ENCODE data around the gene GRIA3. TPM values are rescaled to one million over a fixed set of nuclear protein-coding genes. Genes with fewer than 3 reads are reported as not detected.

Gene GRIA3
- total and polyA plus RNA-seq, 10 donors: 0.10 to 0.61 (median 0.24) TPM; not detected in 2

GRCh38 chrX:123153846-123154335 is 30.2 kb upstream of the GRIA3 start:
- H3K36me3 ChIP-seq: no peaks in the 10 kb centered on the region
- no peak overlapping the region for H3K4me3 ChIP-seq
- DNase-seq: no peak
- 65 to 90% (median 77%) methylated on average over 7 of the region's 7 CpGs for WGBS, 5 donors
- no peak overlapping the region for H3K27ac ChIP-seq
- no peaks in the 10 kb centered on the region for H3K9me3 ChIP-seq
- no peak for TF ChIP-seq POLR2AphosphoS5 (IDR thresholded peaks at IDR 0.05)
- TF ChIP-seq POLR2A (IDR thresholded peaks at IDR 0.05): no peak
- TF ChIP-seq CTCF (IDR thresholded peaks at IDR 0.05 in 8 of 11, conservative IDR thresholded peaks at IDR 0.05 in 3 of 11): no peak
- H3K4me1 ChIP-seq: no peaks in the 10 kb centered on the region
- H3K27me3 ChIP-seq (replicated peaks in 1 of 7): no peaks in the 10 kb centered on the region
- intact Hi-C loops (cut with DNase I; ENCODE audit: low total_unique reads): no loop called here

GRCh38 chrX:123155327-123155726 is 28.8 kb upstream of the GRIA3 start:
- H3K36me3 ChIP-seq: no peaks in the 10 kb centered on the region
- peaks cover 0 to 4% (median 0%) of the 10 kb centered on the region in 8 donors for H3K9me3 ChIP-seq
- no peak for DNase-seq
- no peaks in the 10 kb centered on the region for H3K4me1 ChIP-seq
- TF ChIP-seq POLR2A (IDR thresholded peaks at IDR 0.05) (no peak), POLR2AphosphoS5 (IDR thresholded peaks at IDR 0.05) (no peak), CTCF (IDR thresholded peaks at IDR 0.05 in 8 of 11, conservative IDR thresholded peaks at IDR 0.05 in 3 of 11) (no peak)
- H3K4me3 ChIP-seq: no peak overlapping the region
- H3K27ac ChIP-seq: no peak overlapping the region
- intact Hi-C loops (cut with DNase I; ENCODE audit: low total_unique reads): no loop called here
- 31 to 90% (median 73%) methylated on average over 1 of the region's 1 CpG for WGBS, 5 donors
- no peaks in the 10 kb centered on the region for H3K27me3 ChIP-seq (replicated peaks in 1 of 7)

GRCh38 chrX:123157586-123157985 is 26.5 kb upstream of the GRIA3 start:
- no peak for DNase-seq
- 82 to 97% (median 88%) methylated on average over 3 of the region's 3 CpGs for WGBS, 5 donors
- H3K4me3 ChIP-seq: no peak overlapping the region
- no peak for TF ChIP-seq POLR2A (IDR thresholded peaks at IDR 0.05)
- TF ChIP-seq CTCF (IDR thresholded peaks at IDR 0.05 in 8 of 11, conservative IDR thresholded peaks at IDR 0.05 in 3 of 11): no peak
- no peak for TF ChIP-seq POLR2AphosphoS5 (IDR thresholded peaks at IDR 0.05)
- intact Hi-C loops (cut with DNase I; ENCODE audit: low total_unique reads): no loop called here
- no peaks in the 10 kb centered on the region for H3K27me3 ChIP-seq (replicated peaks in 1 of 7)
- no peaks in the 10 kb centered on the region for H3K4me1 ChIP-seq
- no peaks in the 10 kb centered on the region for H3K36me3 ChIP-seq
- H3K9me3 ChIP-seq: peaks cover 0 to 20% (median 3%) of the 10 kb centered on the region in 8 donors
- H3K27ac ChIP-seq: no peak overlapping the region

GRCh38 chrX:123159403-123159802 is 24.7 kb upstream of the GRIA3 start:
- Histone ChIP-seq H3K27ac (no peak overlapping the region), H3K9me3 (peaks cover 0 to 20% (median 3%) of the 10 kb centered on the region in 8 donors), H3K36me3 (no peaks in the 10 kb centered on the region), H3K27me3 (replicated peaks in 1 of 7) (no peaks in the 10 kb centered on the region), H3K4me1 (no peaks in the 10 kb centered on the region), H3K4me3 (no peak overlapping the region)
- no peak for DNase-seq
- 67 to 94% (median 73%) methylated on average over 4 of the region's 4 CpGs for WGBS, 5 donors
- TF ChIP-seq CTCF (IDR thresholded peaks at IDR 0.05 in 8 of 11, conservative IDR thresholded peaks at IDR 0.05 in 3 of 11): no peak
- TF ChIP-seq POLR2A (IDR thresholded peaks at IDR 0.05): no peak
- TF ChIP-seq POLR2AphosphoS5 (IDR thresholded peaks at IDR 0.05): no peak
- intact Hi-C loops (cut with DNase I; ENCODE audit: low total_unique reads): no loop called here
